Body of pancreas (tissue), 4 donors: Measurements from ENCODE around the gene SMIM24.

ENCODE experiments used
- CTCF ChIP-seq, 7 experiments: fragments of 450-650 bp in 4 of 7; fragments of 200-600 bp in 3 of 7; sonication (generic) in 3 of 7; IDR thresholded peaks; one replicate each; pipeline ENCODE4 v1.5.1; 2016 to 2019; ENCODE audit warnings: antibody characterized with exemption in 7 of 7
- POLR2A ChIP-seq, 3 donors: fragments of 450-650 bp; IDR thresholded peaks; one replicate each; pipeline ENCODE4 v1.6.1; 2016; ENCODE audit warnings: antibody characterized with exemption in 3 of 3, mild to moderate bottlenecking in 2 of 3

- TF ChIP-seq CTCF (IDR thresholded peaks at IDR 0.05) (no peak), POLR2A (IDR thresholded peaks at IDR 0.05) (no peak)
These were observed 43.2 kb upstream of the SMIM24 start for GRCh38 chr19:3523361-3524077.
